K562 (cell line): Measurements from ENCODE around the gene PAIP2. TPM values are rescaled to one million over a fixed set of nuclear protein-coding genes. Genes with fewer than 3 reads are reported as not detected.
A peak's percentile ranks its signal among the peaks of the same experiment; 100 is the strongest.

Source experiments
- ATAC-seq: fragments of 200-7000 bp; cut with Tn5 transposase; 3 replicates; pipeline ENCODE4 v1.9.1; 2020; ENCODE audit warnings: moderate library complexity
- BruUV-seq: library from RNA; stranded (reverse); fragments of 400-500 nt; replicated peaks from 2 replicates; lab custom pipeline; 2021; lab: Mats Ljungman, UMichigan
- CTCF ChIA-PET: fragments of 300-600 bp; formaldehyde crosslinking; extraction: SDS; loops from one replicate; lab custom pipeline; 2021; ENCODE audit warnings: low intra/inter-chr PET ratio; lab: Yijun Ruan, JAX
- POLR2A ChIA-PET: fragments of 300-600, 350-650 bp; sonication (Branson Sonifier 250); formaldehyde crosslinking; extraction: SDS; loops from one replicate; lab custom pipeline; 2021; ENCODE audit warnings: antibody characterized with exemption, inconsistent platforms; lab: Yijun Ruan, JAX
- DNase-seq, 4 experiments: peaks; one replicate each; pipeline versions ENCODE4 v3.0.0 to v3.0.0-alpha.2; 2011 to 2018; ENCODE audit warnings: low spot score in 3 of 4, mixed read lengths in 3 of 4; ENCODE audit errors: extremely low read depth in 1 of 4
- FAIRE-seq: peaks from 2 replicates; lab custom pipeline; 2011; peaks lifted over from hg19 to GRCh38; lab: Jason Lieb, UNC
- H2AFZ ChIP-seq: 2 replicates; pipeline ENCODE4 v1.6.0; 2011; ENCODE audit warnings: low read depth, low read length, control low read depth, inconsistent platforms
- H3K27ac ChIP-seq: fragments of 200-600 bp; 3 replicates; pipeline ENCODE4 v1.8.0; 2011; ENCODE audit warnings: low read depth, mild to moderate bottlenecking, control low read depth, inconsistent platforms, low read length, moderate library complexity, mixed read lengths; ENCODE audit errors: extremely low read depth
- H3K27me3 ChIP-seq, 2 experiments: fragments of 300-600 bp in 1 of 2; 2 replicates in 1 of 2; 3 replicates in 1 of 2; pipeline versions ENCODE4 v1.6.0 to v1.8.0; 2011; ENCODE audit warnings: inconsistent platforms in 2 of 2, low read length in 2 of 2, mild to moderate bottlenecking in 1 of 2, mixed read lengths in 1 of 2, moderate library complexity in 1 of 2; ENCODE audit not compliant: control insufficient read depth in 2 of 2, insufficient read depth in 2 of 2
- H3K36me3 ChIP-seq: fragments of 300-600 bp; 3 replicates; pipeline ENCODE4 v1.8.0; 2011; ENCODE audit warnings: mild to moderate bottlenecking, low read length, inconsistent platforms; ENCODE audit not compliant: control insufficient read depth, insufficient read depth
- H3K4me1 ChIP-seq, 2 experiments: fragments of 200-600 bp in 1 of 2; replicated peaks in 1 of 2; 2 replicates in 1 of 2; 3 replicates in 1 of 2; pipeline versions ENCODE4 v1.5.1 to v1.8.0; 2011; ENCODE audit warnings: inconsistent platforms in 2 of 2, low read length in 2 of 2, mild to moderate bottlenecking in 1 of 2, mixed read lengths in 1 of 2, moderate library complexity in 1 of 2; ENCODE audit not compliant: control insufficient read depth in 2 of 2, insufficient read depth in 2 of 2
- H3K4me2 ChIP-seq: 2 replicates; pipeline ENCODE4 v1.6.1; 2011; ENCODE audit warnings: low read length, control low read depth, inconsistent platforms, mixed read lengths; ENCODE audit not compliant: insufficient read depth
- H3K4me3 ChIP-seq: fragments of 200-600 bp; sonication (generic), shearing (Covaris generic); 2 replicates; pipeline ENCODE4 v1.5.1; 2016; ENCODE audit warnings: control low read depth, inconsistent platforms
- H3K79me2 ChIP-seq: fragments of 200-600 bp; 3 replicates; pipeline ENCODE4 v1.8.0; 2011; ENCODE audit warnings: low read length, inconsistent platforms; ENCODE audit not compliant: control insufficient read depth, insufficient read depth
- H3K9ac ChIP-seq, 2 experiments: 2 replicates each; pipeline versions ENCODE4 v1.6.0 to v1.6.1; 2011; ENCODE audit warnings: low read depth in 2 of 2, low read length in 2 of 2, control low read depth in 1 of 2, inconsistent platforms in 1 of 2, mild to moderate bottlenecking in 1 of 2, mixed read lengths in 1 of 2; ENCODE audit not compliant: insufficient read depth in 1 of 2
- H3K9me1 ChIP-seq: one replicate; pipeline ENCODE4 v1.6.0; 2011; ENCODE audit warnings: inconsistent platforms, mild to moderate bottlenecking, low read length, moderate library complexity; ENCODE audit not compliant: control insufficient read depth, insufficient read depth
- H3K9me3 ChIP-seq: replicated peaks from 2 replicates; pipeline ENCODE4 v1.5.1; 2011; ENCODE audit warnings: low read depth, low read length, inconsistent platforms; ENCODE audit not compliant: control insufficient read depth, insufficient read depth
- H4K20me1 ChIP-seq: replicated peaks from 2 replicates; pipeline ENCODE4 v1.6.1; 2011; ENCODE audit warnings: low read length, inconsistent platforms, mixed read lengths; ENCODE audit not compliant: control insufficient read depth, insufficient read depth
- FIP1L1 ChIP-seq: fragments of 200-400 bp; formaldehyde crosslinking; IDR thresholded peaks from 2 replicates; pipeline ENCODE4 v1.6.1; 2018; ENCODE audit warnings: mild to moderate bottlenecking, low read depth, low read length; ENCODE audit not compliant: poor library complexity, severe bottlenecking
- ZBTB33 ChIP-seq: sonication (generic); formaldehyde crosslinking; IDR thresholded peaks from 2 replicates; pipeline ENCODE4 v1.8.1; 2023; ENCODE audit warnings: mild to moderate bottlenecking, missing genetic modification reagents
- ZNF140 ChIP-seq: fragments of 250-450 bp; sonication (Bioruptor Pico); IDR thresholded peaks from 2 replicates; pipeline ENCODE4 v1.8.0; 2021; ENCODE audit warnings: moderate library complexity, mild to moderate bottlenecking, inconsistent platforms
- ZNF184 ChIP-seq: sonication (generic); formaldehyde crosslinking; IDR thresholded peaks from 2 replicates; pipeline ENCODE4 v1.5.0; 2020; ENCODE audit warnings: missing genetic modification reagents
- WGBS: fragments of 100-300 bp; shearing (Covaris generic); methylation state at CpG from one replicate; pipeline ENCODE4 v1.1.6; 2016; ENCODE audit warnings: low coverage, mixed read lengths; ENCODE audit not compliant: insufficient coverage; ENCODE audit errors: missing lambda C conversion rate; 5-methylcytosine and 5-hydroxymethylcytosine counted together
- in situ Hi-C: fragments of 300-500 bp; cut with MboI; formaldehyde crosslinking; loops from 4 replicates; pipeline ENCODE4 v1.15.0; 2018; ENCODE audit warnings: inconsistent platforms, mixed read lengths
- intact Hi-C: fragments of 100-400 bp; cut with micrococcal nuclease; formaldehyde crosslinking; loops from 2 replicates; pipeline ENCODE4 v1.14.2; 2022
- polyA plus RNA-seq, 8 experiments: library from polyadenylated mRNA; depleted of rRNA in 4 of 8; stranded (reverse) in 5 of 8; unstranded in 3 of 8; fragments of >200 nt; fragmentation: Nextera tagmentation in 2 of 8; fragmentation: Illumina TruSeq in 1 of 8; extraction: Ambion mirVana in 2 of 8; extraction: Trizol in 1 of 8; gene quantifications; 2 replicates each; pipeline versions ENCODE4 v1.2.1 to v1.2.3, GENCODE V29; 2011 to 2014; ENCODE audit warnings: inconsistent platforms in 1 of 8, missing spikeins in 1 of 8
- total RNA-seq, 7 experiments: library from RNA; depleted of rRNA in 6 of 7; stranded (reverse); fragments of >200 nt in 6 of 7; fragmentation: Illumina TruSeq in 2 of 7; extraction: Trizol in 2 of 7; gene quantifications; 2 replicates each; pipeline versions ENCODE4 v1.2.1 to v1.2.3, GENCODE V29; 2011 to 2021; ENCODE audit warnings: low replicate concordance in 1 of 7

Gene PAIP2
- total and polyA plus RNA-seq, 9 of the 15 experiments (the other 6 are each of a cell fraction or from before 2014, with no cell fraction given) = 78.3 to 187 (median 128) TPM

GRCh38 chr5:139391570-139392323 is 50.1 kb downstream of the PAIP2 start:
- Histone ChIP-seq H3K36me3 (no peaks in the 10 kb centered on the region), H3K9ac (0 out of 4 replicates have a peak overlapping the region, but pooled peaks of 1 of the 2 experiments have one; percentile 55), H4K20me1 (no peaks in the 10 kb centered on the region), H2AFZ (no peak overlapping the region), H3K4me2 (no peak overlapping the region), H3K27me3 (no peaks in the 10 kb centered on the region), H3K9me3 (no peaks in the 10 kb centered on the region; the same call in 1 of the 2 replicates), H3K79me2 (no peaks in the 10 kb centered on the region), H3K4me3 (no peak overlapping the region), H3K27ac (no peak overlapping the region), H3K4me1 (peaks cover under 1 to 24% of the 10 kb centered on the region in 2 experiments; a peak in 3 of 5 replicates), H3K9me1 (no peaks in the 10 kb centered on the region)
- in situ Hi-C loops (no loop called here), intact Hi-C loops (no loop called here)
- FAIRE-seq (no peak), ATAC-seq (no peak), DNase-seq (no peak)
- 79% methylated on average over 28 of the region's 33 CpGs for WGBS
- CTCF ChIA-PET = no interaction called here
- BruUV-seq = no TSS peak
- POLR2A ChIA-PET = interaction anchor here (0.7 kb wide), 1 partner anchor 19 kb away, joined by 3 read pairs; no protein-coding TSS in a partner anchor
- TF ChIP-seq FIP1L1 (peak; percentile 9), ZNF140 (no peak)

- no TSS peak for BruUV-seq
- no peak overlapping the region for H3K27ac ChIP-seq
- ATAC-seq = no peak
Observed at GRCh38 chr5:139392324-139392677, 50.6 kb downstream of the PAIP2 start.

More at GRCh38 chr5:139392324-139392677, 50.6 kb downstream of the PAIP2 start:
- POLR2A ChIA-PET = no interaction called here
- no peak overlapping the region for H3K4me2 ChIP-seq
- FAIRE-seq = no peak
- CTCF ChIA-PET = no interaction called here
- no peak overlapping the region for H3K4me3 ChIP-seq
- WGBS = 96% methylated on average over 10 of the region's 36 CpGs
- H3K79me2 ChIP-seq = no peaks in the 10 kb centered on the region
- no peaks in the 10 kb centered on the region; the same call in 1 of the 2 replicates for H3K9me3 ChIP-seq
- DNase-seq = no peak
- H3K4me1 ChIP-seq = peaks cover 6 to 25% of the 10 kb centered on the region in 2 experiments
- intact Hi-C loops (no loop called here), in situ Hi-C loops (no loop called here)
- no peak overlapping the region for H2AFZ ChIP-seq
- H4K20me1 ChIP-seq = no peaks in the 10 kb centered on the region
- no peak for TF ChIP-seq ZNF184 (CRISPR knock-in tag)
- TF ChIP-seq ZBTB33 (CRISPR knock-in tag) = 0 out of 2 replicates have a peak, but pooled peaks have one; percentile 8
- H3K36me3 ChIP-seq = no peaks in the 10 kb centered on the region
- no peaks in the 10 kb centered on the region for H3K27me3 ChIP-seq
- H3K9ac ChIP-seq = no peak overlapping the region
- no peaks in the 10 kb centered on the region for H3K9me1 ChIP-seq
